Activated CD4-positive, alpha-beta T cell treated with anti-CD3 and anti-CD28 coated beads, Interleukin-2, amount 50 U/mL, for 4 hours (primary cell): Measurements from ENCODE around the gene PTPRG.

ENCODE experiments used
- DNase-seq, 2 experiments: peaks; one replicate each; pipeline ENCODE4 v3.0.0-alpha.2; 2020

Gene PTPRG

GRCh38 chr3:61663356-61664104, 102.2 kb downstream of the PTPRG start:
- no peak for DNase-seq

- no peak for DNase-seq
Observed at GRCh38 chr3:61664105-61664482, 102.7 kb downstream of the PTPRG start.

GRCh38 chr3:61665121-61665520, 103.8 kb downstream of the PTPRG start:
- DNase-seq: no peak

- DNase-seq: no peak
Observed at GRCh38 chr3:61665987-61666386, 104.6 kb downstream of the PTPRG start.

- DNase-seq: no peak
Observed at GRCh38 chr3:61666615-61667330, 105.4 kb downstream of the PTPRG start.

GRCh38 chr3:61667383-61667782, 106.0 kb downstream of the PTPRG start:
- DNase-seq: no peak

GRCh38 chr3:61667814-61668213, 106.4 kb downstream of the PTPRG start:
- DNase-seq: no peak

- no peak for DNase-seq
Observed at GRCh38 chr3:61668317-61668864, 107.0 kb downstream of the PTPRG start.

GRCh38 chr3:61669203-61669602, 107.8 kb downstream of the PTPRG start:
- DNase-seq: no peak

GRCh38 chr3:61669668-61670299, 108.4 kb downstream of the PTPRG start:
- DNase-seq: no peak

GRCh38 chr3:61673651-61674050, 112.3 kb downstream of the PTPRG start:
- no peak for DNase-seq

GRCh38 chr3:61674596-61674995, 113.2 kb downstream of the PTPRG start:
- no peak for DNase-seq

- DNase-seq: no peak
Observed at GRCh38 chr3:61679026-61679425, 117.7 kb downstream of the PTPRG start.

- no peak for DNase-seq
Observed at GRCh38 chr3:61680617-61681016, 119.2 kb downstream of the PTPRG start.

GRCh38 chr3:61681636-61682035, 120.3 kb downstream of the PTPRG start:
- DNase-seq: no peak

- DNase-seq: no peak
Observed at GRCh38 chr3:61682671-61683548, 121.5 kb downstream of the PTPRG start.

- DNase-seq: no peak
Observed at GRCh38 chr3:61683549-61684236, 122.3 kb downstream of the PTPRG start.

GRCh38 chr3:61684386-61684785, 123.0 kb downstream of the PTPRG start:
- no peak for DNase-seq

GRCh38 chr3:61685755-61686154, 124.4 kb downstream of the PTPRG start:
- no peak for DNase-seq

- no peak for DNase-seq
Observed at GRCh38 chr3:61686228-61686648, 124.9 kb downstream of the PTPRG start.

GRCh38 chr3:61687206-61687605, 125.8 kb downstream of the PTPRG start:
- no peak for DNase-seq
